ENCODE data around the gene AAR2. TPM values are rescaled to one million over a fixed set of nuclear protein-coding genes. Genes with fewer than 3 reads are reported as not detected.

AAR2 gene
- total RNA-seq, 1 experiment from 2014 or later: 26.1 TPM

DNA sequence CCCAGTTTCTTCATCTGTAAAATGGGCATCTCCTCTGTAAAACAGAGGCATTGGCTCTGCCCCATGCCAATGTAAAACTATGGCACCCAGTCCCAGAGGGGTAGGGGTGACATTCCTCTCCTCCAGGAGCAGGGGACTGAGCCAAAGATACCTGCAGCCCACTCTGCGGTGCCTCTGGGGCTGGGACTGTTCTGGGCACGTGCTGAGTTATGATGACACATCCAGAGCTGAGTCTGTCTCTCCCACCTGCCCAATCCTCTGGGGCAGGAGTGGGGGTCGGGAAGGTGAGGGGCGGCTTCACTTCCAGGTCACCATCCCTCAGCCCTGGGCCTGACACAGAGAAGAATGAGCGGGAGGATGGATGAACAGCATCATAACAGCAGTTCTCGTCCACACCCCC is 29.9 kb downstream of the AAR2 start:
- Histone ChIP-seq H3K27ac (ENCODE audit: low read length) (no peak overlapping the region), H3K27me3 (ENCODE audit: control insufficient read depth, insufficient read depth, low read length) (no peaks in the 10 kb centered on the region), H3K4me1 (ENCODE audit: control insufficient read depth, insufficient read depth, low read length) (no peaks in the 10 kb centered on the region), H3K9me3 (ENCODE audit: control insufficient read depth, insufficient read depth, low read depth, low read length) (no peaks in the 10 kb centered on the region), H3K36me3 (ENCODE audit: control insufficient read depth, insufficient read depth, low read length) (no peaks in the 10 kb centered on the region), H3K4me3 (ENCODE audit: low read depth in 2 of 2, low read length in 2 of 2) (no peak overlapping the region)
- TF ChIP-seq SIN3A (IDR thresholded peaks at IDR 0.05; ENCODE audit: borderline replicate concordance, insufficient read depth, low read depth, low read length) (no peak), TCF7L2 (IDR thresholded peaks at IDR 0.05; ENCODE audit: low read depth, low read length) (no peak), CTCF (IDR thresholded peaks at IDR 0.05) (no peak), POLR2AphosphoS5 (IDR thresholded peaks at IDR 0.05; ENCODE audit: low read depth, low read length) (no peak)
- TF ChIP-seq, protein P1, sequence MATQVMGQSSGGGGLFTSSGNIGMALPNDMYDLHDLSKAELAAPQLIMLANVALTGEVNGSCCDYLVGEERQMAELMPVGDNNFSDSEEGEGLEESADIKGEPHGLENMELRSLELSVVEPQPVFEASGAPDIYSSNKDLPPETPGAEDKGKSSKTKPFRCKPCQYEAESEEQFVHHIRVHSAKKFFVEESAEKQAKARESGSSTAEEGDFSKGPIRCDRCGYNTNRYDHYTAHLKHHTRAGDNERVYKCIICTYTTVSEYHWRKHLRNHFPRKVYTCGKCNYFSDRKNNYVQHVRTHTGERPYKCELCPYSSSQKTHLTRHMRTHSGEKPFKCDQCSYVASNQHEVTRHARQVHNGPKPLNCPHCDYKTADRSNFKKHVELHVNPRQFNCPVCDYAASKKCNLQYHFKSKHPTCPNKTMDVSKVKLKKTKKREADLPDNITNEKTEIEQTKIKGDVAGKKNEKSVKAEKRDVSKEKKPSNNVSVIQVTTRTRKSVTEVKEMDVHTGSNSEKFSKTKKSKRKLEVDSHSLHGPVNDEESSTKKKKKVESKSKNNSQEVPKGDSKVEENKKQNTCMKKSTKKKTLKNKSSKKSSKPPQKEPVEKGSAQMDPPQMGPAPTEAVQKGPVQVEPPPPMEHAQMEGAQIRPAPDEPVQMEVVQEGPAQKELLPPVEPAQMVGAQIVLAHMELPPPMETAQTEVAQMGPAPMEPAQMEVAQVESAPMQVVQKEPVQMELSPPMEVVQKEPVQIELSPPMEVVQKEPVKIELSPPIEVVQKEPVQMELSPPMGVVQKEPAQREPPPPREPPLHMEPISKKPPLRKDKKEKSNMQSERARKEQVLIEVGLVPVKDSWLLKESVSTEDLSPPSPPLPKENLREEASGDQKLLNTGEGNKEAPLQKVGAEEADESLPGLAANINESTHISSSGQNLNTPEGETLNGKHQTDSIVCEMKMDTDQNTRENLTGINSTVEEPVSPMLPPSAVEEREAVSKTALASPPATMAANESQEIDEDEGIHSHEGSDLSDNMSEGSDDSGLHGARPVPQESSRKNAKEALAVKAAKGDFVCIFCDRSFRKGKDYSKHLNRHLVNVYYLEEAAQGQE (IDR thresholded peaks at IDR 0.05; ENCODE audit: insufficient read depth in 1 of 2, low read depth in 2 of 2, low read length in 1 of 2): no peak
- no TSS peak for BruUV-seq (replicated peaks)
- ATAC-seq: no peak
- DNase-seq (ENCODE audit: low read depth, low spot score): no peak
- POLR2A ChIA-PET: interaction anchor here (0.6 kb wide), 1 partner anchor 87 kb away, joined by 3 read pairs; no protein-coding TSS in a partner anchor
- CTCF ChIA-PET: no interaction called here
- intact Hi-C loops (cut with micrococcal nuclease; ENCODE audit: unreplicated experiment) (no loop called here), in situ Hi-C loops (cut with HindIII; ENCODE audit: low pct_unique_long_range_greater_than_20kb, low sequenced_read_pairs) (no loop called here)

GRCh38 chr20:36267605-36268381 is 31.5 kb downstream of the AAR2 start:
- in situ Hi-C loops (cut with HindIII; ENCODE audit: low pct_unique_long_range_greater_than_20kb, low sequenced_read_pairs): no loop called here
- no peaks in the 10 kb centered on the region for H3K27me3 ChIP-seq (ENCODE audit: control insufficient read depth, insufficient read depth, low read length)
- DNase-seq (ENCODE audit: low read depth, low spot score) (no peak), ATAC-seq (no peak)
- ChIA-PET POLR2A (interaction anchor here (0.6 kb wide), 1 partner anchor 24 kb away, joined by 3 read pairs; no protein-coding TSS in a partner anchor), CTCF (interaction anchor here (0.7 kb wide), 1 partner anchor 275 kb away, joined by 4 read pairs; no protein-coding TSS in a partner anchor)
- intact Hi-C loops (cut with micrococcal nuclease; ENCODE audit: unreplicated experiment): no loop called here
- TF ChIP-seq CTCF (IDR thresholded peaks at IDR 0.05): no peak
- no peak for TF ChIP-seq POLR2AphosphoS5 (IDR thresholded peaks at IDR 0.05; ENCODE audit: low read depth, low read length)
- TF ChIP-seq TCF7L2 (IDR thresholded peaks at IDR 0.05; ENCODE audit: low read depth, low read length): no peak
- TF ChIP-seq, protein P1 (IDR thresholded peaks at IDR 0.05; ENCODE audit: insufficient read depth in 1 of 2, low read depth in 2 of 2, low read length in 1 of 2): no peak
- TF ChIP-seq SIN3A (IDR thresholded peaks at IDR 0.05; ENCODE audit: borderline replicate concordance, insufficient read depth, low read depth, low read length): no peak
- no peaks in the 10 kb centered on the region for H3K4me1 ChIP-seq (ENCODE audit: control insufficient read depth, insufficient read depth, low read length)
- no peak overlapping the region for H3K27ac ChIP-seq (ENCODE audit: low read length)
- BruUV-seq (replicated peaks): no TSS peak
- H3K9me3 ChIP-seq (ENCODE audit: control insufficient read depth, insufficient read depth, low read depth, low read length): no peaks in the 10 kb centered on the region
- no peaks in the 10 kb centered on the region for H3K36me3 ChIP-seq (ENCODE audit: control insufficient read depth, insufficient read depth, low read length)
- H3K4me3 ChIP-seq (ENCODE audit: low read depth in 2 of 2, low read length in 2 of 2): no peak overlapping the region

Data from Panc1 (cell line).